ENCODE measurements around the gene LCAT.

DNA sequence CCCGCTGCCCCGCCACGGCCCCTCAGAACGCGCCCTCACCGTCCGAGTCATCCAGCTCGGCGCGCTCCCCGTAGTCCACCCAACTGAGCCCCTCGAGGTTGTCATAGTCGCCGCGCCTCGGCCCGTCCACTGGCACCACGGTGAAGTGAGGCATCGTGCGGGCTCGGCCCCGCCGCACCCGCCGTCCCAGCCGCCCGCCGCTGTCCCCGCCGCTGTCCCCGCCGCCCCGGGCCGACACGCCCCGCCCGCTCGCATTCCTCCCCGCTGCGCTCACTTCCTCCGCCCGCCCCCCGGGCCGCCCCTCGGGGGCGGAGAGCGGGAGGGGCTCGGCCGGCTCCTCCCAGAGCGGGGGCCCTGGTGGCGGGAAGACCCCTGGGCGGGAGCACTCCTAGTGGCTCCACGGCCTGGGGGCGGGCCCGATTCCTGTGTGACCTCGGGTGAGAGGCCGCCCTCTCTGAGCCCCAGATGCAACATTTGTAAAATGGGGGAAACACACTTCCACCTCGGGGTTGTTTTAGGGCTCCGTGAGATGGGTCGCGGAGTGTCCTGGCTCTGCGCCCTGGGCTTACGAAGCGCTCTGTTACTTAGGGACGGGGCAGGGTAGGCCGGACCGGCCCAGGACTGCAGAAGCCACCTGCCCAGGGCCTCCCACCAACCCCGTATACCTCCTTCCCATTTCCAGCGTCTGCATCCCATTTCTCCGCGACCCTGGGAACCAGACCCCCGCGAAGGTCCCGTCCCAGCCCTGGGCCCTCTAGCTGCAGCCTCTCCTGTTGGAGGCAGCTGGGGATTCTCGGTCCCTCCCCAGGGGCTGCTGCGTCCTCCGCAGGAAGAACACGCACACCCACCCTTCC, 24.7 kb upstream of the LCAT start, which contains the start of gene SLC12A4:
- TF ChIP-seq, protein P1, sequence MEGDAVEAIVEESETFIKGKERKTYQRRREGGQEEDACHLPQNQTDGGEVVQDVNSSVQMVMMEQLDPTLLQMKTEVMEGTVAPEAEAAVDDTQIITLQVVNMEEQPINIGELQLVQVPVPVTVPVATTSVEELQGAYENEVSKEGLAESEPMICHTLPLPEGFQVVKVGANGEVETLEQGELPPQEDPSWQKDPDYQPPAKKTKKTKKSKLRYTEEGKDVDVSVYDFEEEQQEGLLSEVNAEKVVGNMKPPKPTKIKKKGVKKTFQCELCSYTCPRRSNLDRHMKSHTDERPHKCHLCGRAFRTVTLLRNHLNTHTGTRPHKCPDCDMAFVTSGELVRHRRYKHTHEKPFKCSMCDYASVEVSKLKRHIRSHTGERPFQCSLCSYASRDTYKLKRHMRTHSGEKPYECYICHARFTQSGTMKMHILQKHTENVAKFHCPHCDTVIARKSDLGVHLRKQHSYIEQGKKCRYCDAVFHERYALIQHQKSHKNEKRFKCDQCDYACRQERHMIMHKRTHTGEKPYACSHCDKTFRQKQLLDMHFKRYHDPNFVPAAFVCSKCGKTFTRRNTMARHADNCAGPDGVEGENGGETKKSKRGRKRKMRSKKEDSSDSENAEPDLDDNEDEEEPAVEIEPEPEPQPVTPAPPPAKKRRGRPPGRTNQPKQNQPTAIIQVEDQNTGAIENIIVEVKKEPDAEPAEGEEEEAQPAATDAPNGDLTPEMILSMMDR (IDR thresholded peaks at IDR 0.05; ENCODE audit: low read depth, low read length) = no peak
- TF ChIP-seq EZH2phosphoT487 (IDR thresholded peaks at IDR 0.05; ENCODE audit: low read depth) = no peak
